Measurements from ENCODE around the gene EGR4. TPM values are rescaled to one million over a fixed set of nuclear protein-coding genes. Genes with fewer than 3 reads are reported as not detected.
"Not testable (repeated sequence)": the region's sequence is repeated elsewhere in the genome, so short reads cannot be mapped to it uniquely, and the experiment has no call there.

Gene EGR4
- total RNA-seq, 1 donor from 2014 or later, result not detected

- FAIRE-seq (no peak), DNase-seq (ENCODE audit: low read depth) (no peak)
- H3K27me3 ChIP-seq (ENCODE audit: control insufficient read depth, insufficient read depth, low read length), result no peaks in the 10 kb centered on the region
- no peak overlapping the region for H3K4me3 ChIP-seq (ENCODE audit: low read depth, low read length)
- no peak for TF ChIP-seq CTCF (IDR thresholded peaks at IDR 0.05; ENCODE audit: insufficient read depth, low read length, severe bottlenecking)
- no peaks in the 10 kb centered on the region for H3K36me3 ChIP-seq (ENCODE audit: control insufficient read depth, insufficient read depth, low read length)
Observed at GRCh38 chr2:73264783-73265182, 28.6 kb downstream of the EGR4 start.

- Histone ChIP-seq H3K27me3 (ENCODE audit: control insufficient read depth, insufficient read depth, low read length) (no peaks in the 10 kb centered on the region), H3K36me3 (ENCODE audit: control insufficient read depth, insufficient read depth, low read length) (no peaks in the 10 kb centered on the region), H3K4me3 (ENCODE audit: low read depth, low read length) (no peak overlapping the region)
- DNase-seq (ENCODE audit: low read depth), result no peak
- no peak for FAIRE-seq
- TF ChIP-seq CTCF (IDR thresholded peaks at IDR 0.05; ENCODE audit: insufficient read depth, low read length, severe bottlenecking), result no peak
Observed at GRCh38 chr2:73264332-73264606, 29.1 kb downstream of the EGR4 start.

- H3K36me3 ChIP-seq (ENCODE audit: control insufficient read depth, insufficient read depth, low read length), result no peaks in the 10 kb centered on the region
- TF ChIP-seq CTCF (IDR thresholded peaks at IDR 0.05; ENCODE audit: insufficient read depth, low read length, severe bottlenecking), result no peak
- H3K4me3 ChIP-seq (ENCODE audit: low read depth, low read length), result no peak overlapping the region
- DNase-seq (ENCODE audit: low read depth) (no peak), FAIRE-seq (no peak)
- H3K27me3 ChIP-seq (ENCODE audit: control insufficient read depth, insufficient read depth, low read length), result no peaks in the 10 kb centered on the region
Observed at GRCh38 chr2:73263540-73264331, 29.6 kb downstream of the EGR4 start.

GRCh38 chr2:73262691-73263429 is 30.5 kb downstream of the EGR4 start:
- not testable (repeated sequence) for FAIRE-seq; H3K36me3 ChIP-seq (ENCODE audit: control insufficient read depth, insufficient read depth, low read length); H3K27me3 ChIP-seq (ENCODE audit: control insufficient read depth, insufficient read depth, low read length); DNase-seq (ENCODE audit: low read depth); H3K4me3 ChIP-seq (ENCODE audit: low read depth, low read length)

GRCh38 chr2:73262108-73262651 is 31.2 kb downstream of the EGR4 start:
- Histone ChIP-seq H3K4me3 (ENCODE audit: low read depth, low read length) (no peak overlapping the region), H3K36me3 (ENCODE audit: control insufficient read depth, insufficient read depth, low read length) (no peaks in the 10 kb centered on the region), H3K27me3 (ENCODE audit: control insufficient read depth, insufficient read depth, low read length) (no peaks in the 10 kb centered on the region)
- DNase-seq (ENCODE audit: low read depth) (no peak), FAIRE-seq (peak; percentile 50)
- TF ChIP-seq CTCF (IDR thresholded peaks at IDR 0.05; ENCODE audit: insufficient read depth, low read length, severe bottlenecking), result no peak

GRCh38 chr2:73260338-73260984 is 32.9 kb downstream of the EGR4 start:
- no peaks in the 10 kb centered on the region for H3K27me3 ChIP-seq (ENCODE audit: control insufficient read depth, insufficient read depth, low read length)
- DNase-seq (ENCODE audit: low read depth), result peak; percentile 58
- no peaks in the 10 kb centered on the region for H3K36me3 ChIP-seq (ENCODE audit: control insufficient read depth, insufficient read depth, low read length)
- no peak overlapping the region for H3K4me3 ChIP-seq (ENCODE audit: low read depth, low read length)
- FAIRE-seq, result no peak
- peak; percentile 83 for TF ChIP-seq CTCF (IDR thresholded peaks at IDR 0.05; ENCODE audit: insufficient read depth, low read length, severe bottlenecking)

All from bronchial epithelial cell (primary cell).